Subcutaneous adipose tissue (tissue), 4 donors: ENCODE measurements around the gene KCTD3. TPM values are rescaled to one million over a fixed set of nuclear protein-coding genes. Genes with fewer than 3 reads are reported as not detected.

ENCODE experiments used
- total RNA-seq, 4 donors: library from RNA; depleted of rRNA; stranded (reverse); fragments of >200 nt; gene quantifications; one replicate each; pipeline ENCODE4 v1.1.0, GENCODE V29; 2016
- TF ChIP-seq, protein P1 (sequence below): fragments of 450-650 bp; IDR thresholded peaks from one replicate; pipeline ENCODE4 v1.5.1; 2016; ENCODE audit warnings: low read depth, mild to moderate bottlenecking, control low read depth, antibody characterized with exemption, moderate library complexity

KCTD3 gene
- total RNA-seq, 4 donors from 2014 or later, result 56.1 to 79.2 (median 65.1) TPM

DNA sequence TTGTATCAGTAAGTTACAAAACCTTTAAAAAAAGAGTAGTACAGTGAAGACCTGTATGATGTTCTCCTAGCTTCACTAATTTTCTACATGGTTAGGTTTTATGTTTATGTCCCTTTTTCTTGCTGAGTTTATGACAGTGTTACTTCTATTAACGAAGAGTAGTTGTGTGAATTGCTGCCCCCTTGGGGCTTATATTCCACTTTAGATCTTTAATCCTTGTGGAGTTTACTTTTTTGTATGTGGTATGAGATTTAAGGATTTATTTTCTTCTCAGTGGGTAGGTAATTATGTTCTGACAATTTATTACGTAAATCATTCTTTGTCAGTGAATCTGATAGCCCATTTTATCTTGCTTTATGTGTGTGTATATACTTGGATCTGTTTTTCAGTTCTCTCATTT, 14.8 kb downstream of the KCTD3 start:
- TF ChIP-seq, protein P1, sequence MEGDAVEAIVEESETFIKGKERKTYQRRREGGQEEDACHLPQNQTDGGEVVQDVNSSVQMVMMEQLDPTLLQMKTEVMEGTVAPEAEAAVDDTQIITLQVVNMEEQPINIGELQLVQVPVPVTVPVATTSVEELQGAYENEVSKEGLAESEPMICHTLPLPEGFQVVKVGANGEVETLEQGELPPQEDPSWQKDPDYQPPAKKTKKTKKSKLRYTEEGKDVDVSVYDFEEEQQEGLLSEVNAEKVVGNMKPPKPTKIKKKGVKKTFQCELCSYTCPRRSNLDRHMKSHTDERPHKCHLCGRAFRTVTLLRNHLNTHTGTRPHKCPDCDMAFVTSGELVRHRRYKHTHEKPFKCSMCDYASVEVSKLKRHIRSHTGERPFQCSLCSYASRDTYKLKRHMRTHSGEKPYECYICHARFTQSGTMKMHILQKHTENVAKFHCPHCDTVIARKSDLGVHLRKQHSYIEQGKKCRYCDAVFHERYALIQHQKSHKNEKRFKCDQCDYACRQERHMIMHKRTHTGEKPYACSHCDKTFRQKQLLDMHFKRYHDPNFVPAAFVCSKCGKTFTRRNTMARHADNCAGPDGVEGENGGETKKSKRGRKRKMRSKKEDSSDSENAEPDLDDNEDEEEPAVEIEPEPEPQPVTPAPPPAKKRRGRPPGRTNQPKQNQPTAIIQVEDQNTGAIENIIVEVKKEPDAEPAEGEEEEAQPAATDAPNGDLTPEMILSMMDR, result no peak

DNA sequence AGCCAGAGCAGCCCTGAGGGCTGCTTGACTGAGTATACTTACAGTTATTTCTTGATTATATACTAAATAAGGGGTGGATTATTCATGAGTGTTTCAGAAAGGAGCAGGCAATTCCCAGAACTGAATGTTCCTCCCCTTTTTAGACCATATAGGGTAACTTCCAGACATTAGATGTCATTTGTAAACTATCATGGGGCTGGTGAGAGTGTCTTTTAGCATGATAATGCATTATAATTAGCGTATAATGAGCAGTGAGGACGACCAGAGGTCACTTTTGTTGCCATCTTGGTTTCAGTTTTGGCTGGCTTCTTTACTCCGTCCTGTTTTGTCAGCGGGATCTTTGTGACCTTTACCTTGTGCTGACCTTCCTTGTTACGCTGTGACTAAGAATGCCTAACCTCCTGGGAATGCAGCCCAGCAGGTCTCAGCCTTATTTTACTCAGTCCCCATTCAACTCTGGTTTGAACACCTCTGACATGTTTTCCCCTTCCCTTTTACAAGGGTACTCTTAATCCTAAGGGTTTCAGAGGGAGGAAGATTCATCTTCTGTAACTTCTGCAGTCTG, 16.2 kb downstream of the KCTD3 start:
- TF ChIP-seq, protein P1, result no peak

DNA sequence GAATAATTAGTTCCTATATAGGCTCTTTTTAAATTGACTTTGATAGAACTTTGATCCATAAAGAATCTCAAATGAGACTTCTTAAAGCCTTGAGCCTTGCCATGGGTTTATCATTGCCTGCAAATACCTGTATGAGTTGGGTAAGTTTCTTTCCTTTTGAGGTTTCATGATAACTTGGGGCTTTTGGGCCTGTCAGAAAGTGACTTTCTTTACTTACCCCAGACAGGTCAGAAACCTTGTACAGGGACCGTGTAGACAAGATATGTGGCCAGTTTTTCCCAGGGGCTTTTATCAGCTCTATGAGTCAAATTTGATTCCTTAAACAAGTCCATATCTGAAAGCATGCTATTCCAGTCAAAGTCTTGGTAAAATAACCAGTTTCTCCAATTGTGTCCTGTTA, 17.3 kb downstream of the KCTD3 start:
- TF ChIP-seq, protein P1, result no peak

DNA sequence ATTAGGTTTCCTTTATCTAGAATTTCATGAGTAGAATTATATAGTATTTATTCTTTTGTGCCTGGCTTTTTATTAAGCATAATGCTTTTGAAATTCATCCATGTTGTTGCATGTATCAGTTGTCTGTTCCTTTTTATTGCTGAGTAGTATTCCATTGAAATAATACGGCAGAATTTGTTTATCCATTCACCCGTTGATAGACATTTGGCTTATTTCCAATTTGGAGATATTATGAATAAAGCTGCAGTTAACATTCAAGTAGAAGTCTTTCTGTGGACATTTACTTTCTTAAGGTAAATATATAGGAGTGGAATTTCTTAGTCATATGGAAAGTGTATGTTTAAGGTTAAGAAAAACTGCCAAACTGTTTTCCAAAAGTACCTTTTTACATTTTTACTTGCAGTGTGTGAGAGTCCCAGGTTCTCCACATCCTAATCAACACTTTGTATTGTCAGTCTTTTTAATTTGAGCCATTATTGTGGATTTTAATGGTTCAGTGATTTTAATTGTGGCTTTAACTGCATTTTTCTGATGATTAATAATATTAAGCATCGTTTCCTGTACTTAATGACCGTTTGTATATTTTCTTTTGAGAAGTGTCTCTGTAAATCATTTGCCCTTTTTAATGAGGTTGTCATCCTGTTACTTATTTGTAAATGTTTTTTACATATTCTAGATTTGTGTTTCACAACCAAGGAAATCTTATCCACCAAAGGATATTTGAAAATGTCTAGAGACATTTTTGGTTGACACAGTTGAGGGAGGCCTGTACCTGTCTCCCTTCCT, 22.7 kb downstream of the KCTD3 start:
- TF ChIP-seq, protein P1, result no peak

DNA sequence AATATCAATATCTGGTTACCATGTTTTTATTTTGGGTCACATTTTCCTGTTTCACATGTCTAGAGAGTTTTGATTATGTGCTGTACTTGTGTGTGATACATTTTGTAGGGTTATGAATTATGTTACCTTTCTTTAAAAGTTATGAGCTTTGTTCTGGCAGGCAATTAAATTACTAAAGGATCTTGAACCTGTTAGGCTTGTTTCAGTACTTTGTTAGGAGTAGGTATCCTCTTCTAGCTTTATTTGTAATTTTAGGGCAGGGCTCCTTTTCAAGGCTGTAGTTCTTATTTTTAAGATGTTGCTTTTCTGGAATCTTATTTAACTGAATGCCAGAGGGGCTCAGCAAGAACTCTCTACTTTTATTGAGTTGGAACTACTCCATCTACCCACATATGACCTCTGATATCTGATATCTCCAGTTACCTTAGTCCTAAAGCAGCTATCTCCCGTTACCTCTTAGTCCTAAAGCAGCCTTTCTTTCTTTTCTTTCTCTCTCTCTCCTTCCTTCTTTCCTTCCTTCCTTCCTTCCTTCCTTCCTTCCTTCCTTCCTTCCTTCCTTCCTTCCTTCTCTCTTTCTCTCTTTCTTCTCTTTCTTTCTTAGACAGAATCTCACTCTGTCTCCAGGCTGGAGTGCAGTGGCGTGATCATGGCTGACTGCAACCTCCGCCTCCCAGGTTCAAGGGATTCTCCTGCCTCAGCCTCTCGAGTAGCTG, 23.8 kb downstream of the KCTD3 start:
- TF ChIP-seq, protein P1, result no peak

DNA sequence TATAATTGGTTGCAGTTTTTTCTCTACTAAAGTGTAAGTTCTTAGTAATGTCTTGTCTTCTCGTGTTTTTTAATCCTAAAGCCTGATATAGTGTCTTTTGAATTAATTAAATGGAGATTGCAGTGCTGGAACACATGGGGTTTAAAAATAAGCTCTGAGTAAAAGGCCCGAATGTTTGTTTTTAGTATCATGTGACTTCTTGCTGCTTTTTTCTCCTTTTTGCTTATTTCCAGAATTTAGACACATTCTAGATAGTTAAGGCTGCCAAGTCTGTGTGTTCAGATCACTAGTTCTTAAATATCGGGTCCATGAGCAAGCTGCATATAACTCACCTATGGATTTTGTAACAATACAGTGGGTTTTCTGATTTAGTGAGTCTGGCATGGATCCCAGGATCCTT, 27.5 kb downstream of the KCTD3 start:
- TF ChIP-seq, protein P1, result no peak

DNA sequence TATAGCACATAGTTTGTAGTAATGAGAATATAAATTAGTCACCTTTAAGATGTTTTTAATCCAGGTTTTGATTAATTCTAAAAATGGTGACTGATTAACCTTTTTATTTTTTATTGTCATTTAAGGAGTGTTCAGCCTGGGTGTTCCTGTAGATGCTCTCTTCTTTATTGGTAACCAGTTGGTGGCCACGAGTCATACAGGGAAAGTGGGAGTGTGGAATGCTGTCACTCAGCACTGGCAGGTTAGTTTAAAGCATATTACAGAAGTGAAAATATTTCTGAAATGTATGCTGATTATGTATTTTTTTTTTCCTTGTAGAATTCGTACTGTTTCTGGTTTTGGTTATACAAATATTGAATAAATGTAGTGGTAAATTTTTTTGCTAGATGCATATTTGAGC, 28.1 kb downstream of the KCTD3 start:
- TF ChIP-seq, protein P1, result no peak
